Retinal pigment epithelial cell (primary cell): ENCODE measurements around the gene STARD9.

Experiments used
- DNase-seq: peaks from one replicate; pipeline ENCODE4 v3.0.0-alpha.2; 2010; ENCODE audit warnings: low read depth
- H3K4me3 ChIP-seq: 2 replicates; pipeline ENCODE4 v1.5.1; 2011; ENCODE audit warnings: mild to moderate bottlenecking, low read length, control low read depth, moderate library complexity
- CTCF ChIP-seq: conservative IDR thresholded peaks from 2 replicates; pipeline ENCODE4 v1.5.1; 2011; ENCODE audit warnings: low read depth, low read length, control low read depth, inconsistent platforms

The STARD9 gene

GRCh38 chr15:42603978-42604377 is 28.6 kb downstream of the STARD9 start:
- no peak for DNase-seq
- H3K4me3 ChIP-seq, result no peak overlapping the region
- TF ChIP-seq CTCF, result no peak

GRCh38 chr15:42604894-42605744 is 29.7 kb downstream of the STARD9 start:
- no peak for DNase-seq
- no peak for TF ChIP-seq CTCF
- no peak overlapping the region for H3K4me3 ChIP-seq

- H3K4me3 ChIP-seq, result no peak overlapping the region
- TF ChIP-seq CTCF, result no peak
Measured at GRCh38 chr15:42605796-42606195, 30.4 kb downstream of the STARD9 start.

GRCh38 chr15:42608110-42608531 is 32.7 kb downstream of the STARD9 start:
- TF ChIP-seq CTCF, result no peak
- DNase-seq, result peak; percentile 52
- H3K4me3 ChIP-seq, result no peak overlapping the region

More at GRCh38 chr15:42605796-42606195, 30.4 kb downstream of the STARD9 start:
- DNase-seq, result no peak

- H3K4me3 ChIP-seq, result no peak overlapping the region
- no peak for TF ChIP-seq CTCF
- DNase-seq, result no peak
Measured at GRCh38 chr15:42608752-42609488, 33.5 kb downstream of the STARD9 start.

GRCh38 chr15:42611532-42611931 is 36.1 kb downstream of the STARD9 start:
- no peak overlapping the region for H3K4me3 ChIP-seq
- DNase-seq, result no peak
- TF ChIP-seq CTCF, result no peak
